NT2/D1 (cell line): Measurements from ENCODE around the gene KCTD5.
"Not testable (repeated sequence)": the region's sequence is repeated elsewhere in the genome, so short reads cannot be mapped to it uniquely, and the experiment has no call there.

Experiments
- YY1 ChIP-seq: IDR thresholded peaks from 2 replicates; pipeline ENCODE4 v1.6.1; 2011; ENCODE audit not compliant: insufficient read length, insufficient read depth
- ZNF274 ChIP-seq: IDR thresholded peaks from 2 replicates; pipeline ENCODE4 v1.6.1; 2011; ENCODE audit warnings: mild to moderate bottlenecking, low read depth, low read length

- TF ChIP-seq ZNF274, YY1: not testable (repeated sequence)
Measured at GRCh38 chr16:2654949-2655348, 27.4 kb upstream of the KCTD5 start.
